Measurements from ENCODE around the gene TMEM145. TPM values are rescaled to one million over a fixed set of nuclear protein-coding genes. Genes with fewer than 3 reads are reported as not detected.

TMEM145 gene
- total RNA-seq, 1 donor from 2014 or later, result 0.26 TPM

GRCh38 chr19:42343344-42344110 lies 30.4 kb downstream of the TMEM145 start:
- no peak for TF ChIP-seq CTCF (IDR thresholded peaks at IDR 0.05; ENCODE audit: insufficient read depth, low read length, severe bottlenecking)
- DNase-seq (ENCODE audit: low read depth), result no peak
- Histone ChIP-seq H3K4me3 (ENCODE audit: low read depth, low read length) (no peak overlapping the region), H3K27me3 (ENCODE audit: control insufficient read depth, insufficient read depth, low read length) (no peaks in the 10 kb centered on the region), H3K36me3 (ENCODE audit: control insufficient read depth, insufficient read depth, low read length) (no peaks in the 10 kb centered on the region)
- no peak for FAIRE-seq

- TF ChIP-seq CTCF (IDR thresholded peaks at IDR 0.05; ENCODE audit: insufficient read depth, low read length, severe bottlenecking), result no peak
- Histone ChIP-seq H3K27me3 (ENCODE audit: control insufficient read depth, insufficient read depth, low read length) (no peaks in the 10 kb centered on the region), H3K36me3 (ENCODE audit: control insufficient read depth, insufficient read depth, low read length) (no peaks in the 10 kb centered on the region), H3K4me3 (ENCODE audit: low read depth, low read length) (no peak overlapping the region)
- FAIRE-seq (no peak), DNase-seq (ENCODE audit: low read depth) (no peak)
Measured at GRCh38 chr19:42344336-42344893, 31.3 kb downstream of the TMEM145 start.

GRCh38 chr19:42345191-42345812 lies 32.2 kb downstream of the TMEM145 start:
- H3K36me3 ChIP-seq (ENCODE audit: control insufficient read depth, insufficient read depth, low read length), result no peaks in the 10 kb centered on the region
- FAIRE-seq, result no peak
- no peak overlapping the region for H3K4me3 ChIP-seq (ENCODE audit: low read depth, low read length)

GRCh38 chr19:42348211-42348610 lies 35.1 kb downstream of the TMEM145 start:
- H3K36me3 ChIP-seq (ENCODE audit: control insufficient read depth, insufficient read depth, low read length), result no peaks in the 10 kb centered on the region
- FAIRE-seq, result no peak

More at GRCh38 chr19:42345191-42345812, 32.2 kb downstream of the TMEM145 start:
- no peak for TF ChIP-seq CTCF (IDR thresholded peaks at IDR 0.05; ENCODE audit: insufficient read depth, low read length, severe bottlenecking)
- H3K27me3 ChIP-seq (ENCODE audit: control insufficient read depth, insufficient read depth, low read length), result no peaks in the 10 kb centered on the region
- no peak for DNase-seq (ENCODE audit: low read depth)

GRCh38 chr19:42349378-42350107 lies 36.4 kb downstream of the TMEM145 start:
- Histone ChIP-seq H3K4me3 (ENCODE audit: low read depth, low read length) (no peak overlapping the region), H3K36me3 (ENCODE audit: control insufficient read depth, insufficient read depth, low read length) (peaks cover 1% of the 10 kb centered on the region), H3K27me3 (ENCODE audit: control insufficient read depth, insufficient read depth, low read length) (no peaks in the 10 kb centered on the region)
- DNase-seq (ENCODE audit: low read depth), result no peak
- no peak for TF ChIP-seq CTCF (IDR thresholded peaks at IDR 0.05; ENCODE audit: insufficient read depth, low read length, severe bottlenecking)
- no peak for FAIRE-seq

More at GRCh38 chr19:42348211-42348610, 35.1 kb downstream of the TMEM145 start:
- H3K4me3 ChIP-seq (ENCODE audit: low read depth, low read length), result no peak overlapping the region
- no peaks in the 10 kb centered on the region for H3K27me3 ChIP-seq (ENCODE audit: control insufficient read depth, insufficient read depth, low read length)
- TF ChIP-seq CTCF (IDR thresholded peaks at IDR 0.05; ENCODE audit: insufficient read depth, low read length, severe bottlenecking), result no peak
- DNase-seq (ENCODE audit: low read depth), result no peak

Measured in bronchial epithelial cell (primary cell).